Aorta (tissue), 5 donors: ENCODE data around the gene ZDHHC6. TPM values are rescaled to one million over a fixed set of nuclear protein-coding genes. Genes with fewer than 3 reads are reported as not detected.
A peak's percentile ranks its signal among the peaks of the same experiment; 100 is the strongest.

Experiments
- ATAC-seq: fragments of 200-7000 bp; cut with Tn5 transposase; one replicate; pipeline ENCODE4 v1.9.1; 2022; ENCODE audit warnings: moderate library complexity; ENCODE audit not compliant: low FRiP score
- DNase-seq, 2 donors: peaks; one replicate each; pipeline ENCODE4 v3.0.0-alpha.2; 2020
- H3K27ac ChIP-seq, 2 donors: one replicate each; pipeline ENCODE4 v1.5.1; 2013; ENCODE audit warnings: low read length in 2 of 2, mild to moderate bottlenecking in 2 of 2, moderate library complexity in 2 of 2, control low read depth in 1 of 2, inconsistent platforms in 1 of 2, low read depth in 1 of 2
- H3K27me3 ChIP-seq, 2 donors: one replicate each; pipeline ENCODE4 v1.6.1; 2013; ENCODE audit warnings: control low read depth in 1 of 2, low read length in 1 of 2, mild to moderate bottlenecking in 1 of 2, moderate library complexity in 1 of 2; ENCODE audit not compliant: insufficient read depth in 2 of 2, control insufficient read depth in 1 of 2
- H3K36me3 ChIP-seq, 2 donors: one replicate each; pipeline ENCODE4 v1.6.1; 2013; ENCODE audit warnings: control low read depth in 1 of 2, low read length in 1 of 2, mild to moderate bottlenecking in 1 of 2; ENCODE audit not compliant: insufficient read depth in 2 of 2, control insufficient read depth in 1 of 2
- H3K4me1 ChIP-seq, 2 donors: one replicate each; pipeline ENCODE4 v1.6.1; 2013; ENCODE audit warnings: low read length in 2 of 2, control low read depth in 1 of 2, mild to moderate bottlenecking in 1 of 2, moderate library complexity in 1 of 2; ENCODE audit not compliant: insufficient read depth in 2 of 2, control insufficient read depth in 1 of 2
- H3K4me3 ChIP-seq, 2 donors: one replicate each; pipeline ENCODE4 v1.5.1; 2013; ENCODE audit warnings: low read length in 2 of 2, control low read depth in 1 of 2, mild to moderate bottlenecking in 1 of 2
- H3K9me3 ChIP-seq: one replicate; pipeline ENCODE4 v1.6.1; 2013; ENCODE audit warnings: mild to moderate bottlenecking, low read length; ENCODE audit not compliant: control insufficient read depth
- WGBS, 2 donors: extraction: QIAGEN DNeasy Blood & Tissue Kit; methylation state at CpG; one replicate each; pipeline ENCODE4 v1.1.7; 2013; 5-methylcytosine and 5-hydroxymethylcytosine counted together
- intact Hi-C, 2 donors: fragments of 100-400 bp; cut with DNase I; formaldehyde crosslinking; loops; one replicate each; pipeline versions ENCODE4 v1.14.2 to v1.15.0; 2022
- polyA plus RNA-seq, 2 donors: library from polyadenylated mRNA; stranded (reverse); fragments of 200-250 nt; gene quantifications; one replicate each; pipeline ENCODE4 v1.2.3, GENCODE V29; 2013
- total RNA-seq, 2 donors: library from RNA; stranded (reverse); fragmentation: NEBNext Ultra II Directional; extraction: Animal tissue kit (Norgen Biotek cat#: 25700); gene quantifications; one replicate each; pipeline ENCODE4 v1.2.1, GENCODE V29; 2021
- donor health status: healthy with polysubstance abuse.
- donor health status: Bipolar disorder and iron deficiency.
- donor health status: DM: no; HTN: no; CAD: no.
- donor health status: DM: no; HTN: no; CAD: no.
- donor health status: DM: yes; HTN: yes; CAD: no.

The ZDHHC6 gene
- total and polyA plus RNA-seq, 4 donors, result 24.8 to 41.7 (median 28.2) TPM

- Histone ChIP-seq H3K4me1 (no peaks in the 10 kb centered on the region), H3K27ac (no peak overlapping the region), H3K27me3 (no peaks in the 10 kb centered on the region), H3K9me3 (no peaks in the 10 kb centered on the region), H3K36me3 (no peaks in the 10 kb centered on the region), H3K4me3 (no peak overlapping the region)
- DNase-seq (no peak), ATAC-seq (no peak)
- intact Hi-C loops, result no loop called here
- 84 to 93% methylated on average over 2 of the region's 3 CpGs for WGBS, 2 donors
Observed at GRCh38 chr10:112454910-112455779, 8.4 kb upstream of the ZDHHC6 start.

GRCh38 chr10:112448888-112449287 is 2.2 kb upstream of the ZDHHC6 start:
- intact Hi-C loops, result loop anchor here in 1 of 2 donors (10.0 kb wide), 1 partner anchor 284 kb away; no protein-coding TSS in a partner anchor
- no peaks in the 10 kb centered on the region for H3K9me3 ChIP-seq
- no peak for DNase-seq
- H3K27me3 ChIP-seq, result no peaks in the 10 kb centered on the region
- peaks cover 0 to 2% of the 10 kb centered on the region in 2 donors for H3K36me3 ChIP-seq
- ATAC-seq, result no peak
- H3K4me3 ChIP-seq, result no peak overlapping the region
- 39 to 46% methylated on average over 4 of the region's 4 CpGs for WGBS, 2 donors
- peaks cover 0 to 2% of the 10 kb centered on the region in 2 donors for H3K4me1 ChIP-seq
- no peak overlapping the region for H3K27ac ChIP-seq

GRCh38 chr10:112447620-112447928 is 860 bp upstream of the ZDHHC6 start:
- no peak for ATAC-seq
- no peak for DNase-seq
- H3K27ac ChIP-seq, result peak overlapping the region; percentile 78 to 82
- WGBS, 2 donors, result 5 to 6% methylated on average over 10 of the region's 10 CpGs
- peak overlapping the region; percentile 88 to 99 for H3K4me3 ChIP-seq
- H3K9me3 ChIP-seq, result no peaks in the 10 kb centered on the region
- H3K36me3 ChIP-seq, result peaks cover under 1 to 2% of the 10 kb centered on the region in 2 donors
- H3K4me1 ChIP-seq, result peaks cover 0 to 2% of the 10 kb centered on the region in 2 donors
- intact Hi-C loops, result loop anchor here in 1 of 2 donors (2.0 to 10.0 kb wide), 2 partner anchors 239 to 283 kb away; no protein-coding TSS in a partner anchor
- H3K27me3 ChIP-seq, result no peaks in the 10 kb centered on the region

- intact Hi-C loops, result loop anchor here in 1 of 2 donors (2.0 to 10.0 kb wide), 2 partner anchors 237 to 281 kb away; no protein-coding TSS in a partner anchor
- ATAC-seq, result peak; percentile 87
- peak overlapping the region; percentile 88 to 99 for H3K4me3 ChIP-seq
- H3K27me3 ChIP-seq, result no peaks in the 10 kb centered on the region
- no peaks in the 10 kb centered on the region for H3K9me3 ChIP-seq
- WGBS, 2 donors, result 2 to 4% methylated on average over 20 of the region's 20 CpGs
- no peak for DNase-seq
- H3K27ac ChIP-seq, result peak overlapping the region; percentile 65 to 79
- peaks cover 3% of the 10 kb centered on the region in 2 donors for H3K36me3 ChIP-seq
- H3K4me1 ChIP-seq, result peaks cover 0 to 2% of the 10 kb centered on the region in 2 donors
Observed at GRCh38 chr10:112446055-112446854, 459 bp downstream of the ZDHHC6 start.

GRCh38 chr10:112442063-112442462 is 4.7 kb downstream of the ZDHHC6 start:
- DNase-seq, result no peak
- Histone ChIP-seq H3K36me3 (peaks cover 11 to 12% of the 10 kb centered on the region in 2 donors), H3K9me3 (no peaks in the 10 kb centered on the region), H3K27me3 (no peaks in the 10 kb centered on the region), H3K4me1 (peaks cover 0 to 2% of the 10 kb centered on the region in 2 donors), H3K27ac (no peak overlapping the region), H3K4me3 (no peak overlapping the region)
- intact Hi-C loops, result loop anchor here in 1 of 2 donors (10.0 kb wide), 1 partner anchor 277 kb away; no protein-coding TSS in a partner anchor
- WGBS, 2 donors, result 79 to 84% methylated on average over 3 of the region's 3 CpGs
- ATAC-seq, result no peak

- H3K4me3 ChIP-seq, result no peak overlapping the region
- DNase-seq (no peak), ATAC-seq (no peak)
- no peaks in the 10 kb centered on the region for H3K27me3 ChIP-seq
- 79 to 82% methylated on average over 1 of the region's 1 CpG for WGBS, 2 donors
- peaks cover 0 to 2% of the 10 kb centered on the region in 2 donors for H3K4me1 ChIP-seq
- peaks cover 11 to 12% of the 10 kb centered on the region in 2 donors for H3K36me3 ChIP-seq
- no peak overlapping the region for H3K27ac ChIP-seq
- no peaks in the 10 kb centered on the region for H3K9me3 ChIP-seq
- intact Hi-C loops, result loop anchor here in 1 of 2 donors (10.0 kb wide), 1 partner anchor 277 kb away; no protein-coding TSS in a partner anchor
Observed at GRCh38 chr10:112441520-112441919, 5.2 kb downstream of the ZDHHC6 start.

GRCh38 chr10:112438356-112438755 is 8.4 kb downstream of the ZDHHC6 start:
- intact Hi-C loops, result loop anchor here (10.0 kb wide), 2 partner anchors 124 to 264 kb away; no protein-coding TSS in a partner anchor
- DNase-seq (no peak), ATAC-seq (no peak)
- H3K9me3 ChIP-seq, result no peaks in the 10 kb centered on the region
- H3K27me3 ChIP-seq, result no peaks in the 10 kb centered on the region
- 92 to 93% methylated on average over 4 of the region's 4 CpGs for WGBS, 2 donors
- no peaks in the 10 kb centered on the region for H3K4me1 ChIP-seq
- peaks cover 12 to 13% of the 10 kb centered on the region in 2 donors for H3K36me3 ChIP-seq
- H3K27ac ChIP-seq, result no peak overlapping the region
- H3K4me3 ChIP-seq, result no peak overlapping the region

- no peak for DNase-seq
- intact Hi-C loops, result loop anchor here (10.0 kb wide), 2 partner anchors 120 to 260 kb away; no protein-coding TSS in a partner anchor
- H3K27ac ChIP-seq, result no peak overlapping the region
- WGBS, 2 donors, result 83 to 91% methylated on average over 2 of the region's 2 CpGs
- H3K9me3 ChIP-seq, result no peaks in the 10 kb centered on the region
- peaks cover 12% of the 10 kb centered on the region in 2 donors for H3K36me3 ChIP-seq
- no peaks in the 10 kb centered on the region for H3K4me1 ChIP-seq
- H3K27me3 ChIP-seq, result no peaks in the 10 kb centered on the region
- H3K4me3 ChIP-seq, result no peak overlapping the region
- ATAC-seq, result no peak
Observed at GRCh38 chr10:112434988-112435619, 11.6 kb downstream of the ZDHHC6 start.
